WTC11 (cell line): Measurements from ENCODE around the gene ATP13A2. TPM values are rescaled to one million over a fixed set of nuclear protein-coding genes. Genes with fewer than 3 reads are reported as not detected.
A peak's percentile ranks its signal among the peaks of the same experiment; 100 is the strongest.

Experiments
- ATAC-seq: fragments of 200-7000 bp; cut with Tn5 transposase; 2 replicates; pipeline ENCODE4 v1.10.0; 2021; ENCODE audit warnings: mild to moderate bottlenecking, moderate library complexity
- CTCF ChIA-PET: fragments of 300-600 bp; sonication (Branson Sonifier 250); formaldehyde crosslinking; loops from one replicate; lab custom pipeline; 2021; ENCODE audit warnings: antibody characterized with exemption; lab: Charles Lee
- POLR2A ChIA-PET: fragments of 350-600 bp; sonication (Branson Sonifier 250); formaldehyde crosslinking; loops from one replicate; lab custom pipeline; 2021; ENCODE audit warnings: antibody characterized with exemption; lab: Charles Lee
- DNase-seq: peaks from one replicate; pipeline ENCODE4 v3.0.0; 2021; ENCODE audit warnings: low spot score
- H3K27ac Mint-ChIP-seq: 2 replicates; pipeline ENCODE4 v1.8.0; 2021; ENCODE audit warnings: mixed read lengths
- H3K27me3 Mint-ChIP-seq: 2 replicates; pipeline ENCODE4 v1.8.0; 2021; ENCODE audit warnings: low read depth, mild to moderate bottlenecking, moderate library complexity, mixed read lengths
- H3K36me3 Mint-ChIP-seq: 2 replicates; pipeline ENCODE4 v1.8.0; 2021; ENCODE audit warnings: mixed read lengths
- H3K4me1 Mint-ChIP-seq: 2 replicates; pipeline ENCODE4 v1.8.0; 2022; ENCODE audit warnings: mixed read lengths
- H3K4me3 Mint-ChIP-seq: 2 replicates; pipeline ENCODE4 v1.8.0; 2021; ENCODE audit warnings: mild to moderate bottlenecking, moderate library complexity, mixed read lengths
- H3K9me3 Mint-ChIP-seq: 2 replicates; pipeline ENCODE4 v1.8.0; 2021; ENCODE audit warnings: mixed read lengths
- CBFB ChIP-seq: sonication (generic); formaldehyde crosslinking; IDR thresholded peaks from 2 replicates; pipeline ENCODE4 v1.8.1; 2022; ENCODE audit warnings: mild to moderate bottlenecking, low read depth, missing genetic modification reagents
- ELF4 ChIP-seq: sonication (generic); formaldehyde crosslinking; IDR thresholded peaks from 2 replicates; pipeline ENCODE4 v1.8.1; 2022; ENCODE audit warnings: low read depth, mild to moderate bottlenecking, moderate library complexity, missing genetic modification reagents
- EMX1 ChIP-seq: fragments of 250-450 bp; sonication (Bioruptor Pico); IDR thresholded peaks from 2 replicates; pipeline ENCODE4 v1.8.0; 2021; ENCODE audit warnings: mild to moderate bottlenecking
- ETV6 ChIP-seq: sonication (generic); formaldehyde crosslinking; IDR thresholded peaks from 2 replicates; pipeline ENCODE4 v1.8.1; 2022; ENCODE audit warnings: mild to moderate bottlenecking, missing genetic modification reagents
- FOXJ3 ChIP-seq: sonication (generic); formaldehyde crosslinking; IDR thresholded peaks from 2 replicates; pipeline ENCODE4 v1.9.0; 2021; ENCODE audit warnings: missing genetic modification reagents, mild to moderate bottlenecking, borderline replicate concordance
- GABPB1 ChIP-seq: sonication (generic); formaldehyde crosslinking; IDR thresholded peaks from 2 replicates; pipeline ENCODE4 v1.8.1; 2023; ENCODE audit warnings: mild to moderate bottlenecking, missing genetic modification reagents
- IRF2 ChIP-seq: sonication (generic); formaldehyde crosslinking; IDR thresholded peaks from 2 replicates; pipeline ENCODE4 v1.8.0; 2022; ENCODE audit warnings: low read depth, missing genetic modification reagents, borderline replicate concordance
- JUN ChIP-seq: sonication (generic); formaldehyde crosslinking; IDR thresholded peaks from 2 replicates; pipeline ENCODE4 v1.8.0; 2023; ENCODE audit warnings: mild to moderate bottlenecking, missing genetic modification reagents
- KAT7 ChIP-seq: sonication (generic); formaldehyde crosslinking; IDR thresholded peaks from 2 replicates; pipeline ENCODE4 v1.8.1; 2023; ENCODE audit warnings: missing genetic modification reagents, mild to moderate bottlenecking, borderline replicate concordance
- MXD4 ChIP-seq: fragments of 250-450 bp; sonication (Bioruptor Pico); IDR thresholded peaks from 2 replicates; pipeline ENCODE4 v1.8.0; 2021; ENCODE audit warnings: mild to moderate bottlenecking, moderate library complexity, borderline replicate concordance
- NFYB ChIP-seq: sonication (generic); formaldehyde crosslinking; conservative IDR thresholded peaks from 2 replicates; pipeline ENCODE4 v1.8.0; 2022; ENCODE audit warnings: low read depth, missing genetic modification reagents
- OVOL2 ChIP-seq: fragments of 250-450 bp; sonication (Bioruptor Pico); IDR thresholded peaks from 2 replicates; pipeline ENCODE4 v1.9.0; 2021; ENCODE audit warnings: mild to moderate bottlenecking, borderline replicate concordance
- PRRX2 ChIP-seq: fragments of 250-450 bp; sonication (Bioruptor Pico); IDR thresholded peaks from 2 replicates; pipeline ENCODE4 v1.8.0; 2021; ENCODE audit warnings: mild to moderate bottlenecking
- RELA ChIP-seq: sonication (generic); formaldehyde crosslinking; IDR thresholded peaks from 2 replicates; pipeline ENCODE4 v1.8.1; 2022; ENCODE audit warnings: missing genetic modification reagents, mild to moderate bottlenecking, borderline replicate concordance
- TCF7 ChIP-seq: sonication (generic); formaldehyde crosslinking; IDR thresholded peaks from 2 replicates; pipeline ENCODE4 v1.8.0; 2022; ENCODE audit warnings: mild to moderate bottlenecking, low read depth, missing genetic modification reagents, moderate library complexity
- ZBTB21 ChIP-seq: sonication (generic); formaldehyde crosslinking; IDR thresholded peaks from 2 replicates; pipeline ENCODE4 v1.8.1; 2023; ENCODE audit warnings: mild to moderate bottlenecking, missing genetic modification reagents, borderline replicate concordance
- ZNF138 ChIP-seq: sonication (generic); formaldehyde crosslinking; conservative IDR thresholded peaks from 2 replicates; pipeline ENCODE4 v1.8.1; 2022; ENCODE audit warnings: mild to moderate bottlenecking, moderate library complexity, missing genetic modification reagents
- ZNF219 ChIP-seq: sonication (generic); formaldehyde crosslinking; IDR thresholded peaks from 2 replicates; pipeline ENCODE4 v1.8.0; 2023; ENCODE audit warnings: missing genetic modification reagents, mild to moderate bottlenecking, borderline replicate concordance
- ZNF232 ChIP-seq: sonication (generic); formaldehyde crosslinking; IDR thresholded peaks from 2 replicates; pipeline ENCODE4 v1.8.0; 2022; ENCODE audit warnings: mild to moderate bottlenecking, missing genetic modification reagents
- ZNF263 ChIP-seq: sonication (generic); formaldehyde crosslinking; IDR thresholded peaks from 2 replicates; pipeline ENCODE4 v1.8.1; 2022; ENCODE audit warnings: low read depth, mild to moderate bottlenecking, moderate library complexity, missing genetic modification reagents
- ZNF396 ChIP-seq: fragments of 250-450 bp; sonication (Bioruptor Pico); IDR thresholded peaks from 2 replicates; pipeline ENCODE4 v1.8.0; 2021; ENCODE audit warnings: mild to moderate bottlenecking, moderate library complexity, borderline replicate concordance
- ZNF416 ChIP-seq: fragments of 250-450 bp; sonication (Bioruptor Pico); IDR thresholded peaks from 2 replicates; pipeline ENCODE4 v1.9.0; 2021; ENCODE audit warnings: mild to moderate bottlenecking, inconsistent platforms
- ZNF671 ChIP-seq: fragments of 250-450 bp; sonication (Bioruptor Pico); IDR thresholded peaks from 2 replicates; pipeline ENCODE4 v1.8.0; 2021; ENCODE audit warnings: mild to moderate bottlenecking
- total RNA-seq: library from RNA; stranded (reverse); gene quantifications from 3 replicates; pipeline ENCODE4 v1.2.3, GENCODE V29; 2021
- TF ChIP-seq, protein P1 (sequence below): sonication (generic); formaldehyde crosslinking; IDR thresholded peaks from 2 replicates; pipeline ENCODE4 v1.8.0; 2022; ENCODE audit warnings: mild to moderate bottlenecking, missing genetic modification reagents
- TF ChIP-seq, protein P2 (sequence below): sonication (generic); formaldehyde crosslinking; IDR thresholded peaks from 2 replicates; pipeline ENCODE4 v1.8.1; 2022; ENCODE audit warnings: missing genetic modification reagents, borderline replicate concordance
- TF ChIP-seq, protein P3 (sequence below): fragments of 250-450 bp; sonication (Bioruptor Pico); IDR thresholded peaks from 2 replicates; pipeline ENCODE4 v2.1.2; 2022; ENCODE audit warnings: mild to moderate bottlenecking, moderate library complexity
- TF ChIP-seq, protein P4 (sequence below): sonication (generic); formaldehyde crosslinking; IDR thresholded peaks from 2 replicates; pipeline ENCODE4 v1.8.1; 2023; ENCODE audit warnings: mild to moderate bottlenecking, missing genetic modification reagents
- TF ChIP-seq, protein P5 (sequence below): sonication (generic); formaldehyde crosslinking; IDR thresholded peaks from 2 replicates; pipeline ENCODE4 v1.8.1; 2023; ENCODE audit warnings: mild to moderate bottlenecking, missing genetic modification reagents
- TF ChIP-seq, protein P6 (sequence below): fragments of 250-450 bp; sonication (Bioruptor Pico); conservative IDR thresholded peaks from 2 replicates; pipeline ENCODE4 v1.9.0; 2021; ENCODE audit warnings: mild to moderate bottlenecking

The ATP13A2 gene
- total RNA-seq, 1 experiment from 2014 or later: 95.9 TPM

DNA sequence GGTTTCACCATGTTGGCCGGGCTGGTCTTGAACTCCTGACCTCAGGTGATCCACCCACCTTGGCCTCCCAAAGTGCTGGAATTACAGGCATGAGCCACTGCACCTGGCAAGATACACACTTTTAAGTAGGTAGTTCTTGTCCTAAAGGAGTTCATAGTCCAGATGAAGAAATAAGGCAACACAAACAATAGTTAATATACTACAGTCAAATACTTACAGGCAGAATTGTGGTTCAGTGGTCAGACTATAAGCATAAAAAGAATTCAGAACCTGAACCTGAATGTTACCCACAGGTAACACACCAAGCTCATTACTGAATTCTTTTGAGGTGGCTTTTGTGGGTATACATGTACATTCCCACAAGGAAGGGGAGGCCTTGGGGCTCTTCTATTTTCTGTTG, 40.3 kb upstream of the ATP13A2 start:
- TF ChIP-seq, protein P1, sequence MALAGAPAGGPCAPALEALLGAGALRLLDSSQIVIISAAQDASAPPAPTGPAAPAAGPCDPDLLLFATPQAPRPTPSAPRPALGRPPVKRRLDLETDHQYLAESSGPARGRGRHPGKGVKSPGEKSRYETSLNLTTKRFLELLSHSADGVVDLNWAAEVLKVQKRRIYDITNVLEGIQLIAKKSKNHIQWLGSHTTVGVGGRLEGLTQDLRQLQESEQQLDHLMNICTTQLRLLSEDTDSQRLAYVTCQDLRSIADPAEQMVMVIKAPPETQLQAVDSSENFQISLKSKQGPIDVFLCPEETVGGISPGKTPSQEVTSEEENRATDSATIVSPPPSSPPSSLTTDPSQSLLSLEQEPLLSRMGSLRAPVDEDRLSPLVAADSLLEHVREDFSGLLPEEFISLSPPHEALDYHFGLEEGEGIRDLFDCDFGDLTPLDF: no peak
- TF ChIP-seq FOXJ3 (no peak), PRRX2 (CRISPR knock-in tag) (no peak), JUN (no peak), TCF7 (CRISPR knock-in tag) (no peak), ZNF138 (CRISPR knock-in tag) (no peak), OVOL2 (CRISPR knock-in tag) (no peak), RELA (no peak), CBFB (CRISPR knock-in tag) (no peak), ZNF396 (no peak), GABPB1 (CRISPR knock-in tag) (no peak), KAT7 (no peak), ETV6 (CRISPR knock-in tag) (no peak)
- TF ChIP-seq, protein P2, sequence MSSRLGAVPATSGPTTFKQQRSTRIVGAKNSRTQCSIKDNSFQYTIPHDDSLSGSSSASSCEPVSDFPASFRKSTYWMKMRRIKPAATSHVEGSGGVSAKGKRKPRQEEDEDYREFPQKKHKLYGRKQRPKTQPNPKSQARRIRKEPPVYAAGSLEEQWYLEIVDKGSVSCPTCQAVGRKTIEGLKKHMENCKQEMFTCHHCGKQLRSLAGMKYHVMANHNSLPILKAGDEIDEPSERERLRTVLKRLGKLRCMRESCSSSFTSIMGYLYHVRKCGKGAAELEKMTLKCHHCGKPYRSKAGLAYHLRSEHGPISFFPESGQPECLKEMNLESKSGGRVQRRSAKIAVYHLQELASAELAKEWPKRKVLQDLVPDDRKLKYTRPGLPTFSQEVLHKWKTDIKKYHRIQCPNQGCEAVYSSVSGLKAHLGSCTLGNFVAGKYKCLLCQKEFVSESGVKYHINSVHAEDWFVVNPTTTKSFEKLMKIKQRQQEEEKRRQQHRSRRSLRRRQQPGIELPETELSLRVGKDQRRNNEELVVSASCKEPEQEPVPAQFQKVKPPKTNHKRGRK (CRISPR knock-in tag): no peak
- TF ChIP-seq, protein P3, sequence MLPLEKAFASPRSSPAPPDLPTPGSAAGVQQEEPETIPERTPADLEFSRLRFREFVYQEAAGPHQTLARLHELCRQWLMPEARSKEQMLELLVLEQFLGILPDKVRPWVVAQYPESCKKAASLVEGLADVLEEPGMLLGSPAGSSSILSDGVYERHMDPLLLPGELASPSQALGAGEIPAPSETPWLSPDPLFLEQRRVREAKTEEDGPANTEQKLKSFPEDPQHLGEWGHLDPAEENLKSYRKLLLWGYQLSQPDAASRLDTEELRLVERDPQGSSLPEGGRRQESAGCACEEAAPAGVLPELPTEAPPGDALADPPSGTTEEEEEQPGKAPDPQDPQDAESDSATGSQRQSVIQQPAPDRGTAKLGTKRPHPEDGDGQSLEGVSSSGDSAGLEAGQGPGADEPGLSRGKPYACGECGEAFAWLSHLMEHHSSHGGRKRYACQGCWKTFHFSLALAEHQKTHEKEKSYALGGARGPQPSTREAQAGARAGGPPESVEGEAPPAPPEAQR: no peak
- Mint-ChIP-seq H3K36me3 (peaks cover 7% of the 10 kb centered on the region), H3K4me1 (peaks cover 8% of the 10 kb centered on the region), H3K4me3 (peak overlapping the region; percentile 99), H3K27me3 (no peaks in the 10 kb centered on the region), H3K9me3 (no peaks in the 10 kb centered on the region), H3K27ac (no peak overlapping the region)
- ATAC-seq (no peak), DNase-seq (no peak)
- POLR2A ChIA-PET: no interaction called here
- CTCF ChIA-PET: interaction anchor here (0.7 to 1.0 kb wide), 2 partner anchors 92 to 655 kb away, joined by 3 read pairs; no protein-coding TSS in a partner anchor

DNA sequence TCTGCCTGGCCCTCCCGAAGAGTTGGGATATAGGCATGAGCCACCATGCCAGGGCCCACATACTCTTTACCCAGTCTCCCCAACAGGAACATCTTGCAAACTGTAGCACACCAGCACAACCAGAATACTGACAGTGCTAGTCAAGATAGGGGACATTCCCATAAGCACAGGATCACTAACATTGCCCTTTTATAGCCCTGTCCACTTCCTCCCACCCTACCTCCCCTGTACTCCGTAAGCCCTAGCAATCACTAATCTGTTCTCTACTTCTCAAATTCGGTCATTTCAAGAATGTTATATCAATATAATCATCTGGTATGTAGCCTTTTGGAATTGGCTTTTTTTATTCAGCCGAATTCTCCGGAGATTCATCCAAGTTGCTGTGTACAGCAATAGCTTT, 36.2 kb upstream of the ATP13A2 start:
- Mint-ChIP-seq H3K4me1 (peaks cover 9% of the 10 kb centered on the region), H3K27me3 (no peaks in the 10 kb centered on the region), H3K4me3 (no peak overlapping the region), H3K36me3 (peaks cover 26% of the 10 kb centered on the region), H3K9me3 (no peaks in the 10 kb centered on the region), H3K27ac (peak overlapping the region; percentile 80)
- ChIA-PET POLR2A (no interaction called here), CTCF (interaction anchor here (1.0 to 1.8 kb wide), 5 partner anchors 58 to 87 kb away, joined by 3 to 9 read pairs (median 4); no protein-coding TSS in a partner anchor)
- ATAC-seq: no peak
- DNase-seq: no peak
- TF ChIP-seq ELF4 (no peak), ZNF232 (no peak), EMX1 (CRISPR knock-in tag) (no peak), ZNF219 (CRISPR knock-in tag) (no peak), MXD4 (CRISPR knock-in tag) (no peak), ZNF416 (no peak), IRF2 (CRISPR knock-in tag) (no peak), ZBTB21 (no peak), CBFB (CRISPR knock-in tag) (no peak), ZNF263 (CRISPR knock-in tag) (no peak), NFYB (CRISPR knock-in tag) (no peak), PRRX2 (CRISPR knock-in tag) (no peak), ZNF671 (no peak)
- TF ChIP-seq, protein P4, sequence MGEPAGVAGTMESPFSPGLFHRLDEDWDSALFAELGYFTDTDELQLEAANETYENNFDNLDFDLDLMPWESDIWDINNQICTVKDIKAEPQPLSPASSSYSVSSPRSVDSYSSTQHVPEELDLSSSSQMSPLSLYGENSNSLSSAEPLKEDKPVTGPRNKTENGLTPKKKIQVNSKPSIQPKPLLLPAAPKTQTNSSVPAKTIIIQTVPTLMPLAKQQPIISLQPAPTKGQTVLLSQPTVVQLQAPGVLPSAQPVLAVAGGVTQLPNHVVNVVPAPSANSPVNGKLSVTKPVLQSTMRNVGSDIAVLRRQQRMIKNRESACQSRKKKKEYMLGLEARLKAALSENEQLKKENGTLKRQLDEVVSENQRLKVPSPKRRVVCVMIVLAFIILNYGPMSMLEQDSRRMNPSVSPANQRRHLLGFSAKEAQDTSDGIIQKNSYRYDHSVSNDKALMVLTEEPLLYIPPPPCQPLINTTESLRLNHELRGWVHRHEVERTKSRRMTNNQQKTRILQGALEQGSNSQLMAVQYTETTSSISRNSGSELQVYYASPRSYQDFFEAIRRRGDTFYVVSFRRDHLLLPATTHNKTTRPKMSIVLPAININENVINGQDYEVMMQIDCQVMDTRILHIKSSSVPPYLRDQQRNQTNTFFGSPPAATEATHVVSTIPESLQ (CRISPR knock-in tag): no peak
- TF ChIP-seq, protein P5, sequence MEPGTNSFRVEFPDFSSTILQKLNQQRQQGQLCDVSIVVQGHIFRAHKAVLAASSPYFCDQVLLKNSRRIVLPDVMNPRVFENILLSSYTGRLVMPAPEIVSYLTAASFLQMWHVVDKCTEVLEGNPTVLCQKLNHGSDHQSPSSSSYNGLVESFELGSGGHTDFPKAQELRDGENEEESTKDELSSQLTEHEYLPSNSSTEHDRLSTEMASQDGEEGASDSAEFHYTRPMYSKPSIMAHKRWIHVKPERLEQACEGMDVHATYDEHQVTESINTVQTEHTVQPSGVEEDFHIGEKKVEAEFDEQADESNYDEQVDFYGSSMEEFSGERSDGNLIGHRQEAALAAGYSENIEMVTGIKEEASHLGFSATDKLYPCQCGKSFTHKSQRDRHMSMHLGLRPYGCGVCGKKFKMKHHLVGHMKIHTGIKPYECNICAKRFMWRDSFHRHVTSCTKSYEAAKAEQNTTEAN: no peak
- TF ChIP-seq, protein P6, sequence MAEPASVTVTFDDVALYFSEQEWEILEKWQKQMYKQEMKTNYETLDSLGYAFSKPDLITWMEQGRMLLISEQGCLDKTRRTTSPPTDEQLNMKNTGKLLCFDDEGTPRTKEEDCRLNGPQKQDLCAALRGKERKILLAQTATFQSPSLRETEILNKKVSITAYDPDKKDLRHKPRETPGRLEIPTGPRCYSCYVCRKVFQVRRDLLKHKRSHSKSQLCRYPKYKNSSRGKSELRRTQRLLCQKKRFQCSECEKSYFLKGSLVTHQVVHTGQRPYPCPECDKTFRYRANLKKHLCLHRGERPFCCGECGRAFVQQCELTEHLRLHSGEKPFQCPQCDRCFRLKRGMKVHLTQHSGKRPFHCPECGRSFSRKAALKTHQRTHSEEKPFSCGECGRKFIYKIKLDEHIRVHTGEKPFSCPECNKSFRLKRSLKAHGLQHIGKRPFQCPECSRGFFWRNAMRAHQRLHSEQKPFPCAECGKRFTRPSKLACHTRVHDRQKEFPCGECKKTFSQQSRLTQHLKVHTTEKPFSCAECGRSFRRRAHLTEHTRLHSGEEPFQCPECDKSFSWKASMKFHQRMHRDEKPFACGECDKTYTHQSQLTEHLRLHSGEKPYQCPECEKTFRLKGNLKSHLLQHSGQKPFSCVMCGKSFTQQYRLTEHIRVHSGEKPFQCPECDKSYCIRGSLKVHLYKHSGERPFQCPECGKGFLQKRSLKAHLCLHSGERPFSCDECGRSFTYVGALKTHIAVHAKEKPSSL (CRISPR knock-in tag): no peak
